HUES48 (cell line): ENCODE measurements around the gene FOXO1.

Source experiments
- H3K27ac ChIP-seq: one replicate; pipeline ENCODE4 v1.7.0; 2013; ENCODE audit warnings: low read depth, low read length, inconsistent platforms
- H3K27me3 ChIP-seq: 2 replicates; pipeline ENCODE4 v1.6.1; 2013; ENCODE audit warnings: mild to moderate bottlenecking, low read length; ENCODE audit not compliant: control insufficient read depth, insufficient read depth
- H3K36me3 ChIP-seq: 2 replicates; pipeline ENCODE4 v1.6.1; 2013; ENCODE audit warnings: low read length; ENCODE audit not compliant: control insufficient read depth, insufficient read depth
- H3K4me1 ChIP-seq: 2 replicates; pipeline ENCODE4 v1.6.1; 2013; ENCODE audit warnings: mild to moderate bottlenecking, low read length; ENCODE audit not compliant: control insufficient read depth, insufficient read depth
- H3K4me3 ChIP-seq: 2 replicates; pipeline ENCODE4 v1.5.1; 2013; ENCODE audit warnings: mild to moderate bottlenecking, low read depth, low read length
- H3K9ac ChIP-seq: 2 replicates; pipeline ENCODE4 v1.6.1; 2013; ENCODE audit warnings: mild to moderate bottlenecking, low read depth, low read length, moderate library complexity
- H3K9me3 ChIP-seq: 2 replicates; pipeline ENCODE4 v1.6.1; 2013; ENCODE audit warnings: low read length; ENCODE audit not compliant: control insufficient read depth, insufficient read depth

FOXO1 gene

GRCh38 chr13:40679480-40679985 lies 13.1 kb upstream of the FOXO1 start:
- no peak overlapping the region for H3K4me3 ChIP-seq
- no peaks in the 10 kb centered on the region for H3K27me3 ChIP-seq
- H3K27ac ChIP-seq, result peak overlapping the region; percentile 55
- peaks cover 42% of the 10 kb centered on the region for H3K4me1 ChIP-seq
- peak overlapping the region; percentile 15 for H3K9ac ChIP-seq
- H3K36me3 ChIP-seq, result no peaks in the 10 kb centered on the region
- H3K9me3 ChIP-seq, result no peaks in the 10 kb centered on the region

GRCh38 chr13:40677064-40677463 lies 10.6 kb upstream of the FOXO1 start:
- Histone ChIP-seq H3K9me3 (no peaks in the 10 kb centered on the region), H3K4me1 (peaks cover 57% of the 10 kb centered on the region), H3K9ac (no peak overlapping the region), H3K4me3 (no peak overlapping the region), H3K27me3 (no peaks in the 10 kb centered on the region), H3K27ac (no peak overlapping the region), H3K36me3 (no peaks in the 10 kb centered on the region)

- Histone ChIP-seq H3K36me3 (no peaks in the 10 kb centered on the region), H3K4me3 (no peak overlapping the region), H3K4me1 (peaks cover 57% of the 10 kb centered on the region), H3K9me3 (no peaks in the 10 kb centered on the region), H3K9ac (no peak overlapping the region), H3K27me3 (no peaks in the 10 kb centered on the region), H3K27ac (no peak overlapping the region)
These were observed 9.6 kb upstream of the FOXO1 start for GRCh38 chr13:40676007-40676406.

GRCh38 chr13:40673414-40673813 lies 7.0 kb upstream of the FOXO1 start:
- no peaks in the 10 kb centered on the region for H3K9me3 ChIP-seq

GRCh38 chr13:40672765-40673397 lies 6.4 kb upstream of the FOXO1 start:
- H3K4me1 ChIP-seq, result peaks cover 63% of the 10 kb centered on the region
- H3K27me3 ChIP-seq, result no peaks in the 10 kb centered on the region
- peak overlapping the region; percentile 30 for H3K9ac ChIP-seq
- H3K36me3 ChIP-seq, result no peaks in the 10 kb centered on the region
- H3K9me3 ChIP-seq, result no peaks in the 10 kb centered on the region
- H3K27ac ChIP-seq, result peak overlapping the region; percentile 94
- H3K4me3 ChIP-seq, result peak overlapping the region; percentile 33

More at GRCh38 chr13:40673414-40673813, 7.0 kb upstream of the FOXO1 start:
- peak overlapping the region; percentile 94 for H3K27ac ChIP-seq
- H3K36me3 ChIP-seq, result no peaks in the 10 kb centered on the region
- peak overlapping the region; percentile 33; the same call in 1 of the 2 replicates for H3K4me3 ChIP-seq
- no peaks in the 10 kb centered on the region for H3K27me3 ChIP-seq
- H3K4me1 ChIP-seq, result peaks cover 59% of the 10 kb centered on the region
- H3K9ac ChIP-seq, result no peak overlapping the region

GRCh38 chr13:40671956-40672764 lies 5.7 kb upstream of the FOXO1 start:
- no peaks in the 10 kb centered on the region for H3K36me3 ChIP-seq
- H3K4me1 ChIP-seq, result peaks cover 66% of the 10 kb centered on the region
- H3K9me3 ChIP-seq, result no peaks in the 10 kb centered on the region
- no peaks in the 10 kb centered on the region for H3K27me3 ChIP-seq
- H3K9ac ChIP-seq, result peak overlapping the region; percentile 30
- H3K4me3 ChIP-seq, result peak overlapping the region; percentile 33
- H3K27ac ChIP-seq, result peak overlapping the region; percentile 94

- Histone ChIP-seq H3K4me1 (peaks cover 64% of the 10 kb centered on the region), H3K9ac (no peak overlapping the region), H3K36me3 (no peaks in the 10 kb centered on the region), H3K27ac (no peak overlapping the region), H3K9me3 (no peaks in the 10 kb centered on the region), H3K4me3 (no peak overlapping the region), H3K27me3 (no peaks in the 10 kb centered on the region)
These were observed 3.9 kb upstream of the FOXO1 start for GRCh38 chr13:40670307-40670706.

GRCh38 chr13:40668335-40668734 lies 1.9 kb upstream of the FOXO1 start:
- H3K9me3 ChIP-seq, result no peaks in the 10 kb centered on the region
- H3K27ac ChIP-seq, result no peak overlapping the region
- H3K4me3 ChIP-seq, result peak overlapping the region; percentile 98
- H3K36me3 ChIP-seq, result no peaks in the 10 kb centered on the region
- no peak overlapping the region for H3K9ac ChIP-seq
- no peaks in the 10 kb centered on the region for H3K27me3 ChIP-seq
- H3K4me1 ChIP-seq, result peaks cover 45% of the 10 kb centered on the region

- Histone ChIP-seq H3K9me3 (no peaks in the 10 kb centered on the region), H3K4me3 (peak overlapping the region; percentile 98), H3K4me1 (peaks cover 44% of the 10 kb centered on the region), H3K27me3 (no peaks in the 10 kb centered on the region), H3K9ac (no peak overlapping the region; the same call in 1 of the 2 replicates), H3K36me3 (no peaks in the 10 kb centered on the region), H3K27ac (peak overlapping the region; percentile 47)
These were observed 1.2 kb upstream of the FOXO1 start for GRCh38 chr13:40667622-40667978.

GRCh38 chr13:40666933-40667621 lies 636 bp upstream of the FOXO1 start:
- no peaks in the 10 kb centered on the region for H3K36me3 ChIP-seq
- no peaks in the 10 kb centered on the region for H3K9me3 ChIP-seq
- H3K27ac ChIP-seq, result peak overlapping the region; percentile 47
- peak overlapping the region; percentile 98 for H3K4me3 ChIP-seq
- H3K4me1 ChIP-seq, result peaks cover 44% of the 10 kb centered on the region
- H3K27me3 ChIP-seq, result no peaks in the 10 kb centered on the region
- no peak overlapping the region; the same call in 1 of the 2 replicates for H3K9ac ChIP-seq
